K562 (cell line): Measurements from ENCODE around the gene RIPOR1. TPM values are rescaled to one million over a fixed set of nuclear protein-coding genes. Genes with fewer than 3 reads are reported as not detected.
A peak's percentile ranks its signal among the peaks of the same experiment; 100 is the strongest.

Experiments
- CBX1 ChIP-seq: sonication (generic); IDR thresholded peaks from 2 replicates; pipeline ENCODE4 v1.6.1; 2016; ENCODE audit warnings: antibody characterized with exemption, low read depth, mild to moderate bottlenecking
- CBX2 ChIP-seq: fragments of 200-600 bp; sonication (generic); IDR thresholded peaks from one replicate; pipeline ENCODE4 v1.6.1; 2012; ENCODE audit warnings: mild to moderate bottlenecking, low read length, inconsistent platforms; ENCODE audit not compliant: insufficient read depth, poor library complexity, severe bottlenecking
- DPF2 ChIP-seq: fragments of 450-650 bp; IDR thresholded peaks from 2 replicates; pipeline ENCODE4 v1.6.1; 2016
- E2F8 ChIP-seq: fragments of 450-650 bp; IDR thresholded peaks from 2 replicates; pipeline ENCODE4 v1.7.1; 2018; ENCODE audit warnings: mild to moderate bottlenecking, low read depth; ENCODE audit not compliant: partially characterized antibody
- GABPB2 ChIP-seq: fragments of 250-450 bp; sonication (Bioruptor Pico); conservative IDR thresholded peaks from 2 replicates; pipeline ENCODE4 v1.5.1; 2021; ENCODE audit warnings: mild to moderate bottlenecking
- HNRNPL ChIP-seq: fragments of 200-400 bp; formaldehyde crosslinking; IDR thresholded peaks from 2 replicates; pipeline ENCODE4 v1.6.1; 2017; ENCODE audit warnings: low read depth, mild to moderate bottlenecking, low read length
- JUNB ChIP-seq: fragments of 450-650 bp; formaldehyde crosslinking; conservative IDR thresholded peaks from 2 replicates; pipeline ENCODE4 v1.4.0; 2020; ENCODE audit warnings: mild to moderate bottlenecking
- KDM4B ChIP-seq, 2 experiments: fragments of 450-650 bp in 1 of 2; sonication (generic) in 1 of 2; IDR thresholded peaks; 2 replicates each; pipeline ENCODE4 v1.6.1; 2016 to 2017; ENCODE audit warnings: borderline replicate concordance in 2 of 2, antibody characterized with exemption in 1 of 2, low read depth in 1 of 2, mild to moderate bottlenecking in 1 of 2
- KLF13 ChIP-seq: fragments of 450-650 bp; IDR thresholded peaks from 2 replicates; pipeline ENCODE4 v1.6.1; 2016; ENCODE audit warnings: missing genetic modification characterization, low read depth, mild to moderate bottlenecking, missing compliant biosample characterization, moderate library complexity, borderline replicate concordance
- MAFK ChIP-seq: IDR thresholded peaks from 2 replicates; pipeline ENCODE4 v1.6.1; 2011; ENCODE audit warnings: low read length, improper control_type of control experiment
- MCM5 ChIP-seq: fragments of 450-650 bp; IDR thresholded peaks from 2 replicates; pipeline ENCODE4 v1.6.1; 2016; ENCODE audit warnings: low read depth
- NR4A1 ChIP-seq, 2 experiments: fragments of 250-450 bp in 1 of 2; fragments of 450-650 bp in 1 of 2; sonication (Bioruptor Pico) in 1 of 2; IDR thresholded peaks; 2 replicates each; pipeline versions ENCODE4 v1.4.0 to v1.6.1; 2016 to 2020; ENCODE audit warnings: mild to moderate bottlenecking in 2 of 2, missing compliant biosample characterization in 1 of 2, missing genetic modification characterization in 1 of 2, moderate library complexity in 1 of 2
- POLR3A ChIP-seq: IDR thresholded peaks from 2 replicates; pipeline ENCODE4 v1.6.1; 2011; ENCODE audit warnings: borderline replicate concordance, mild to moderate bottlenecking, moderate library complexity; ENCODE audit not compliant: insufficient read length, insufficient read depth; ENCODE audit errors: extremely low read depth
- RUNX1 ChIP-seq: sonication (generic); IDR thresholded peaks from 2 replicates; pipeline ENCODE4 v1.6.1; 2016; ENCODE audit warnings: antibody characterized with exemption, low read depth
- SLC30A9 ChIP-seq: fragments of 250-450 bp; sonication (Bioruptor Pico); IDR thresholded peaks from 2 replicates; pipeline ENCODE4 v1.8.0; 2022; ENCODE audit warnings: mild to moderate bottlenecking, moderate library complexity
- SMARCB1 ChIP-seq: IDR thresholded peaks from 2 replicates; pipeline ENCODE4 v1.6.1; 2011; ENCODE audit warnings: improper control_type of control experiment, low read depth; ENCODE audit not compliant: insufficient read length
- TCF7L2 ChIP-seq: fragments of 150-350 bp; IDR thresholded peaks from 2 replicates; pipeline ENCODE4 v1.6.1; 2016; ENCODE audit warnings: low read depth, mild to moderate bottlenecking, low read length, moderate library complexity
- ZBTB7A ChIP-seq: IDR thresholded peaks from 2 replicates; pipeline ENCODE4 v1.6.1; 2011; ENCODE audit warnings: low read depth, mild to moderate bottlenecking, low read length, moderate library complexity, borderline replicate concordance; ENCODE audit not compliant: control insufficient read depth
- ZNF217 ChIP-seq: sonication (generic); formaldehyde crosslinking; IDR thresholded peaks from 2 replicates; pipeline ENCODE4 v1.8.0; 2022; ENCODE audit warnings: mild to moderate bottlenecking, missing genetic modification reagents
- ZNF232 ChIP-seq: sonication (generic); formaldehyde crosslinking; IDR thresholded peaks from 2 replicates; pipeline ENCODE4 v1.8.0; 2022; ENCODE audit warnings: mild to moderate bottlenecking, missing genetic modification reagents
- ZNF324 ChIP-seq: fragments of 250-450 bp; sonication (Bioruptor Pico); IDR thresholded peaks from 2 replicates; pipeline ENCODE4 v1.4.0; 2020; ENCODE audit warnings: mild to moderate bottlenecking
- polyA plus RNA-seq, 8 experiments: library from polyadenylated mRNA; depleted of rRNA in 4 of 8; stranded (reverse) in 5 of 8; unstranded in 3 of 8; fragments of >200 nt; fragmentation: Nextera tagmentation in 2 of 8; fragmentation: Illumina TruSeq in 1 of 8; extraction: Ambion mirVana in 2 of 8; extraction: Trizol in 1 of 8; gene quantifications; 2 replicates each; pipeline versions ENCODE4 v1.2.1 to v1.2.3, GENCODE V29; 2011 to 2014; ENCODE audit warnings: inconsistent platforms in 1 of 8, missing spikeins in 1 of 8
- total RNA-seq, 7 experiments: library from RNA; depleted of rRNA in 6 of 7; stranded (reverse); fragments of >200 nt in 6 of 7; fragmentation: Illumina TruSeq in 2 of 7; extraction: Trizol in 2 of 7; gene quantifications; 2 replicates each; pipeline versions ENCODE4 v1.2.1 to v1.2.3, GENCODE V29; 2011 to 2021; ENCODE audit warnings: low replicate concordance in 1 of 7
- TF ChIP-seq, protein P1 (sequence below): fragments of 450-650 bp; formaldehyde crosslinking; IDR thresholded peaks from 2 replicates; pipeline ENCODE4 v1.4.0; 2020; ENCODE audit warnings: mild to moderate bottlenecking, mixed read lengths
- TF ChIP-seq, protein P2 (sequence below): fragments of 250-450 bp; sonication (Bioruptor Pico); IDR thresholded peaks from 2 replicates; pipeline ENCODE4 v1.8.0; 2021; ENCODE audit warnings: borderline replicate concordance, mild to moderate bottlenecking, moderate library complexity; ENCODE audit not compliant: poor library complexity, severe bottlenecking

Gene RIPOR1
- total and polyA plus RNA-seq, 9 of the 15 experiments (the other 6 are each of a cell fraction or from before 2014, with no cell fraction given), result 0.36 to 31.1 (median 3.0) TPM

- TF ChIP-seq E2F8 (no peak), TCF7L2 (no peak), CBX2 (no peak), CBX1 (peak; percentile 66; the same call in 1 of the 2 replicates), ZBTB7A (peak; percentile 71), POLR3A (no peak), MCM5 (no peak), ZNF217 (no peak), SMARCB1 (no peak), ZNF232 (peak; percentile 73; the same call in 1 of the 2 replicates), KLF13 (tag) (peak; percentile 37; the same call in 1 of the 2 replicates), JUNB (CRISPR knock-in tag) (no peak), DPF2 (no peak), KDM4B (IDR thresholded peaks at IDR 0.05; ENCODE audit: borderline replicate concordance in 2 of 2, low read depth in 1 of 2) (no peak), SLC30A9 (no peak), ZNF324 (CRISPR knock-in tag) (no peak), RUNX1 (no peak), GABPB2 (CRISPR knock-in tag) (no peak), NR4A1 (CRISPR knock-in tag; IDR thresholded peaks at IDR 0.05) (0 out of 2 replicates have a peak, but pooled peaks have one; percentile 47), NR4A1 (tag; IDR thresholded peaks at IDR 0.05) (no peak), MAFK (no peak), HNRNPL (peak; percentile 16; the same call in 1 of the 2 replicates)
- TF ChIP-seq, protein P1, sequence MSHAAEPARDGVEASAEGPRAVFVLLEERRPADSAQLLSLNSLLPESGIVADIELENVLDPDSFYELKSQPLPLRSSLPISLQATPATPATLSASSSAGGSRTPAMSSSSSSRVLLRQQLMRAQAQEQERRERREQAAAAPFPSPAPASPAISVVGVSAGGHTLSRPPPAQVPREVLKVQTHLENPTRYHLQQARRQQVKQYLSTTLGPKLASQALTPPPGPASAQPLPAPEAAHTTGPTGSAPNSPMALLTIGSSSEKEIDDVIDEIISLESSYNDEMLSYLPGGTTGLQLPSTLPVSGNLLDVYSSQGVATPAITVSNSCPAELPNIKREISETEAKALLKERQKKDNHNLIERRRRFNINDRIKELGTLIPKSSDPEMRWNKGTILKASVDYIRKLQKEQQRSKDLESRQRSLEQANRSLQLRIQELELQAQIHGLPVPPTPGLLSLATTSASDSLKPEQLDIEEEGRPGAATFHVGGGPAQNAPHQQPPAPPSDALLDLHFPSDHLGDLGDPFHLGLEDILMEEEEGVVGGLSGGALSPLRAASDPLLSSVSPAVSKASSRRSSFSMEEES (CRISPR knock-in tag), result no peak
- TF ChIP-seq, protein P2, sequence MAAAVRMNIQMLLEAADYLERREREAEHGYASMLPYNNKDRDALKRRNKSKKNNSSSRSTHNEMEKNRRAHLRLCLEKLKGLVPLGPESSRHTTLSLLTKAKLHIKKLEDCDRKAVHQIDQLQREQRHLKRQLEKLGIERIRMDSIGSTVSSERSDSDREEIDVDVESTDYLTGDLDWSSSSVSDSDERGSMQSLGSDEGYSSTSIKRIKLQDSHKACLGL (CRISPR knock-in tag), result no peak
These were observed 34.5 kb downstream of the RIPOR1 start (continued) for GRCh38 chr16:67562918-67563707.
